HCT116 (cell line): ENCODE data around the gene CACNG3.

Experiments
- CBX3 ChIP-seq: IDR thresholded peaks from 2 replicates; pipeline ENCODE4 v1.6.1; 2012; ENCODE audit warnings: low read depth
- CTCF ChIP-seq, 3 experiments: fragments of 200-600 bp in 1 of 3; sonication (generic) in 1 of 3; IDR thresholded peaks in 2 of 3; conservative IDR thresholded peaks in 1 of 3; 2 replicates each; pipeline ENCODE4 v1.5.1; 2012 to 2017; ENCODE audit warnings: low read depth in 2 of 3, low read length in 2 of 3, antibody characterized with exemption in 1 of 3, borderline replicate concordance in 1 of 3, control low read depth in 1 of 3, mild to moderate bottlenecking in 1 of 3, mixed read lengths in 1 of 3, mixed run types in 1 of 3, moderate library complexity in 1 of 3; ENCODE audit not compliant: insufficient read depth in 1 of 3
- EGR1 ChIP-seq: IDR thresholded peaks from 2 replicates; pipeline ENCODE4 v1.6.1; 2012; ENCODE audit warnings: low read depth
- EZH2phosphoT487 ChIP-seq: fragments of 200-600 bp; IDR thresholded peaks from 2 replicates; pipeline ENCODE4 v1.6.1; 2018; ENCODE audit warnings: antibody characterized with exemption, borderline replicate concordance
- FOSL1 ChIP-seq: IDR thresholded peaks from 2 replicates; pipeline ENCODE4 v1.6.1; 2012; ENCODE audit warnings: low read depth
- POLR2A ChIP-seq: IDR thresholded peaks from 2 replicates; pipeline ENCODE4 v1.7.0; 2011; ENCODE audit warnings: borderline replicate concordance; ENCODE audit not compliant: insufficient read depth, insufficient read length; ENCODE audit errors: extremely low read depth
- ZNF274 ChIP-seq: fragments of 200-500 bp; sonication (Bioruptor generic); IDR thresholded peaks from 2 replicates; pipeline ENCODE4 v1.6.1; 2014; ENCODE audit warnings: mild to moderate bottlenecking, low read depth, low read length, inconsistent platforms

- TF ChIP-seq EGR1: no peak
- no peak for TF ChIP-seq ZNF274
- TF ChIP-seq CTCF (IDR thresholded peaks at IDR 0.05 in 2 of 3, conservative IDR thresholded peaks at IDR 0.05 in 1 of 3; ENCODE audit: borderline replicate concordance in 1 of 3, insufficient read depth in 1 of 3, low read depth in 2 of 3, low read length in 2 of 3): no peak
- TF ChIP-seq EZH2phosphoT487: no peak
- TF ChIP-seq POLR2A: no peak
- no peak for TF ChIP-seq FOSL1
- no peak for TF ChIP-seq CBX3
These were observed 47.4 kb upstream of the CACNG3 start for GRCh38 chr16:24208710-24209109.
